GM12891 (cell line): ENCODE data around the gene NINL.

Experiments used
- POLR2A ChIP-seq: IDR thresholded peaks from 2 replicates; pipeline ENCODE4 v1.6.1; 2011; ENCODE audit warnings: low read depth, low read length, control low read depth
- POLR2AphosphoS5 ChIP-seq: IDR thresholded peaks from 2 replicates; pipeline ENCODE4 v1.6.1; 2011; ENCODE audit warnings: low read depth, low read length, control low read depth
- TAF1 ChIP-seq: IDR thresholded peaks from 2 replicates; pipeline ENCODE4 v1.6.1; 2011; ENCODE audit warnings: low read depth, low read length, control low read depth

- TF ChIP-seq POLR2AphosphoS5 (no peak), POLR2A (no peak), TAF1 (no peak)
These were observed 132.1 kb downstream of the NINL start for GRCh38 chr20:25453035-25453810.
